GM21619 (cell line): ENCODE results near the gene ZNF579.

ENCODE experiments used
- ATAC-seq: cut with Tn5 transposase; IDR thresholded peaks from one replicate; pipeline ENCODE4 v1.9.1; 2021; ENCODE audit not compliant: unreplicated experiment

ZNF579 gene

GRCh38 chr19:55580628-55581144 is at the start of gene ZNF579:
Gene ZNF579, minus strand, starts transcription at chr19:55580848. Its CDS starts 1,209 bp downstream, at chr19:55579639.
- ATAC-seq = no peak

GRCh38 chr19:55626350-55626749 is 45.7 kb upstream of the ZNF579 start:
- ATAC-seq = no peak

- ATAC-seq = no peak
These were observed 44.3 kb upstream of the ZNF579 start for GRCh38 chr19:55625004-55625326.

GRCh38 chr19:55624109-55625003 is 43.7 kb upstream of the ZNF579 start, which contains the start of gene ZNF784:
Gene ZNF784, minus strand, starts transcription at chr19:55624566. Its CDS starts 5 bp downstream, at chr19:55624561.
- ATAC-seq = peak; percentile 52

GRCh38 chr19:55623561-55623960 is 42.9 kb upstream of the ZNF579 start:
- ATAC-seq = no peak

- no peak for ATAC-seq
These were observed 42.5 kb upstream of the ZNF579 start for GRCh38 chr19:55623130-55623529.

- ATAC-seq = no peak
These were observed 41.8 kb upstream of the ZNF579 start for GRCh38 chr19:55622242-55622969.

GRCh38 chr19:55621673-55622231 is 41.1 kb upstream of the ZNF579 start:
- ATAC-seq = no peak

- ATAC-seq = no peak
These were observed 40.6 kb upstream of the ZNF579 start for GRCh38 chr19:55621205-55621672.

GRCh38 chr19:55620410-55621204 is 40.0 kb upstream of the ZNF579 start:
- ATAC-seq = no peak

- no peak for ATAC-seq
These were observed 38.6 kb upstream of the ZNF579 start for GRCh38 chr19:55619286-55619685.

- no peak for ATAC-seq
These were observed 37.8 kb upstream of the ZNF579 start for GRCh38 chr19:55618426-55618825.

- no peak for ATAC-seq
These were observed 36.8 kb upstream of the ZNF579 start for GRCh38 chr19:55617426-55617825.

- ATAC-seq = no peak
These were observed 35.8 kb upstream of the ZNF579 start for GRCh38 chr19:55616395-55616875.

GRCh38 chr19:55615543-55616394 is 35.1 kb upstream of the ZNF579 start:
- no peak for ATAC-seq

- ATAC-seq = no peak
These were observed 34.3 kb upstream of the ZNF579 start for GRCh38 chr19:55614711-55615542.

- no peak for ATAC-seq
These were observed 33.5 kb upstream of the ZNF579 start for GRCh38 chr19:55613930-55614710.

- ATAC-seq = no peak
These were observed 32.7 kb upstream of the ZNF579 start for GRCh38 chr19:55613396-55613795.
